ENCODE measurements around the gene YWHAB. TPM values are rescaled to one million over a fixed set of nuclear protein-coding genes. Genes with fewer than 3 reads are reported as not detected.

Gene YWHAB
- total and polyA plus RNA-seq, 8 donors, result 164 to 228 (median 192) TPM

GRCh38 chr20:44838521-44838920 lies 47.0 kb upstream of the YWHAB start:
- Histone ChIP-seq H3K36me3 (no peaks in the 10 kb centered on the region), H3K9me3 (no peaks in the 10 kb centered on the region), H3K27me3 (peaks cover 0 to 43% of the 10 kb centered on the region in 2 donors), H3K4me1 (no peaks in the 10 kb centered on the region), H3K27ac (no peak overlapping the region), H3K4me3 (no peak overlapping the region)
- no peak for TF ChIP-seq CTCF (IDR thresholded peaks at IDR 0.05)
- intact Hi-C loops (cut with DNase I), result no loop called here
- ATAC-seq, result no peak
- no peak for DNase-seq

GRCh38 chr20:44839481-44839880 lies 46.0 kb upstream of the YWHAB start:
- H3K9me3 ChIP-seq, result no peaks in the 10 kb centered on the region
- peaks cover 0 to 51% of the 10 kb centered on the region in 2 donors for H3K27me3 ChIP-seq
- intact Hi-C loops (cut with DNase I), result no loop called here
- H3K4me3 ChIP-seq, result no peak overlapping the region
- H3K36me3 ChIP-seq, result no peaks in the 10 kb centered on the region
- ATAC-seq (no peak), DNase-seq (no peak)
- H3K4me1 ChIP-seq, result no peaks in the 10 kb centered on the region
- TF ChIP-seq CTCF (IDR thresholded peaks at IDR 0.05), result no peak
- H3K27ac ChIP-seq, result no peak overlapping the region

GRCh38 chr20:44840826-44841225 lies 44.7 kb upstream of the YWHAB start:
- DNase-seq (no peak), ATAC-seq (no peak)
- Histone ChIP-seq H3K27ac (no peak overlapping the region), H3K27me3 (peaks cover 0 to 52% of the 10 kb centered on the region in 2 donors), H3K4me1 (no peaks in the 10 kb centered on the region), H3K4me3 (no peak overlapping the region), H3K36me3 (no peaks in the 10 kb centered on the region), H3K9me3 (no peaks in the 10 kb centered on the region)
- no peak for TF ChIP-seq CTCF (IDR thresholded peaks at IDR 0.05)
- intact Hi-C loops (cut with DNase I), result no loop called here

- H3K27me3 ChIP-seq, result peaks cover 0 to 44% of the 10 kb centered on the region in 2 donors
- H3K4me1 ChIP-seq, result no peaks in the 10 kb centered on the region
- no peak overlapping the region for H3K4me3 ChIP-seq
- no peaks in the 10 kb centered on the region for H3K36me3 ChIP-seq
- no peaks in the 10 kb centered on the region for H3K9me3 ChIP-seq
- intact Hi-C loops (cut with DNase I), result no loop called here
- H3K27ac ChIP-seq, result no peak overlapping the region
- no peak for TF ChIP-seq CTCF (IDR thresholded peaks at IDR 0.05)
- no peak for ATAC-seq
- no peak for DNase-seq
Observed at GRCh38 chr20:44841955-44842354, 43.5 kb upstream of the YWHAB start.

- Histone ChIP-seq H3K27ac (no peak overlapping the region), H3K36me3 (no peaks in the 10 kb centered on the region), H3K9me3 (no peaks in the 10 kb centered on the region), H3K4me3 (no peak overlapping the region), H3K27me3 (peaks cover 0 to 37% of the 10 kb centered on the region in 2 donors), H3K4me1 (no peaks in the 10 kb centered on the region)
- TF ChIP-seq CTCF (IDR thresholded peaks at IDR 0.05), result no peak
- ATAC-seq, result no peak
- DNase-seq, result no peak
- intact Hi-C loops (cut with DNase I), result no loop called here
Observed at GRCh38 chr20:44843876-44844275, 41.6 kb upstream of the YWHAB start.

Data from left lung (tissue), 10 donors.